Adrenal gland (tissue), 12 donors: ENCODE measurements around the gene LORICRIN. TPM values are rescaled to one million over a fixed set of nuclear protein-coding genes. Genes with fewer than 3 reads are reported as not detected.

Experiments used
- DNase-seq, 7 donors: peaks; one replicate each; pipeline ENCODE4 v3.0.0-alpha.2; 2019 to 2020
- H3K27ac ChIP-seq, 5 donors: fragments of 200-600 bp; sonication (generic) in 4 of 5; 1 replicate in 3 of 5; 2 replicates in 2 of 5; pipeline versions ENCODE4 v1.5.1 to v1.8.0; 2016 to 2020; ENCODE audit warnings: mild to moderate bottlenecking in 1 of 5
- H3K27me3 ChIP-seq: fragments of 200-600 bp; 2 replicates; pipeline ENCODE4 v1.8.0; 2021
- H3K36me3 ChIP-seq, 2 donors: fragments of 200-600 bp; replicated peaks in 1 of 2; 1 replicate in 1 of 2; 2 replicates in 1 of 2; pipeline versions ENCODE4 v1.5.1 to v1.8.0; 2018 to 2022
- H3K4me1 ChIP-seq, 2 donors: fragments of 200-600 bp; replicated peaks in 1 of 2; 1 replicate in 1 of 2; 2 replicates in 1 of 2; pipeline versions ENCODE4 v1.5.1 to v1.8.0; 2018 to 2021
- H3K4me3 ChIP-seq, 4 donors: fragments of 200-600 bp; sonication (generic) in 3 of 4; one replicate each; pipeline ENCODE4 v1.5.1; 2016 to 2018
- H3K9me3 ChIP-seq, 3 donors: fragments of 200-600 bp; sonication (generic) in 1 of 3; replicated peaks in 1 of 3; 1 replicate in 2 of 3; 2 replicates in 1 of 3; pipeline versions ENCODE4 v1.5.1 to v1.8.0; 2016 to 2021
- POLR2A ChIP-seq, 2 donors: fragments of 450-650 bp; IDR thresholded peaks; one replicate each; pipeline ENCODE4 v1.6.1; 2017; ENCODE audit warnings: antibody characterized with exemption in 2 of 2, mild to moderate bottlenecking in 2 of 2, moderate library complexity in 1 of 2
- WGBS, 4 donors: extraction: QIAGEN DNeasy Blood & Tissue Kit in 2 of 4; methylation state at CpG; one replicate each; pipeline versions ENCODE4 v1.1.5 to v1.1.7; 2013 to 2017; 5-methylcytosine and 5-hydroxymethylcytosine counted together
- intact Hi-C, 2 donors: fragments of 100-400 bp; cut with DNase I; formaldehyde crosslinking; loops; one replicate each; pipeline versions ENCODE4 v1.14.1 to v1.15.0; 2022 to 2023
- polyA plus RNA-seq, 3 donors: library from polyadenylated mRNA; stranded (reverse); fragments of 200-250 nt in 2 of 3; fragments of 350-450 nt in 1 of 3; fragmentation: Illumina TruSeq in 1 of 3; extraction: RNeasy Lipid Tissue Mini Kit (QIAGEN cat#74804) in 1 of 3; gene quantifications; one replicate each; pipeline ENCODE4 v1.2.3, GENCODE V29; 2013 to 2014
- total RNA-seq, 9 donors: library from RNA; depleted of rRNA in 4 of 9; stranded (reverse); fragments of >200 nt in 4 of 9; fragments of 120-200 nt in 1 of 9; fragmentation: NEBNext Ultra II Directional in 1 of 9; extraction: Animal tissue kit (Norgen Biotek cat#: 25700) in 1 of 9; gene quantifications; one replicate each; pipeline versions ENCODE4 v1.1.0 to v1.2.4, GENCODE V29; 2013 to 2023
- TF ChIP-seq, protein P1 (sequence below), 6 experiments: fragments of 450-650 bp in 4 of 6; fragments of 200-600 bp in 2 of 6; sonication (generic) in 1 of 6; IDR thresholded peaks; 1 replicate in 5 of 6; 2 replicates in 1 of 6; pipeline versions ENCODE4 v1.5.1 to v1.8.0; 2016 to 2021; ENCODE audit warnings: antibody characterized with exemption in 6 of 6, mild to moderate bottlenecking in 2 of 6, moderate library complexity in 1 of 6
- donor health status: healthy with polysubstance abuse.
- donor health status: Bipolar disorder and iron deficiency.
- donor health status: DM: yes; HTN: yes; CAD: no.
- donor health status: DM: no; HTN: no; CAD: no.
- donor health status: DM: no; HTN: no; CAD: no.
- donor health status: DM: yes; HTN: yes; CAD: no.

LORICRIN gene
- total and polyA plus RNA-seq, 12 donors, result not detected

DNA sequence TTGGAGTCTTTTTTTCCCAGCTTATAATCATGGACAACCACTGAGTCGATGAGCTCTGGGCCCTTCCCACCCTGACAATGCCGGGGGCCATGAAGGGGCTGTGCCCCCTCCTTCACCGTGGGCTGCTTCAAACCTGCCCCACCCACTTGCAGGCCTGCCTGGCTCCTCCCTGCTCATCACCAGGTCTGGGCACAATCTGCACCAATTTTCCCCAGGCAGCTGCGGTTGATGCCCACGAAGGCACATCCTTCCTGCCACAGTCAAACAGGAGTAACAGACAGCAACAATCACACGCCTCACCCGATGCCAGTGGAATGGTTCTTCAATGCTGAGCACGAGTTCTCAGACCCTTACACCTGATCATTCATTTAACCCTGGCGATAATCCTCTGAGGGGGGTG is 34.4 kb downstream of the LORICRIN start:
- intact Hi-C loops, result no loop called here
- no peak overlapping the region for H3K27ac ChIP-seq
- no peaks in the 10 kb centered on the region for H3K9me3 ChIP-seq
- DNase-seq, result no peak
- no peaks in the 10 kb centered on the region for H3K36me3 ChIP-seq
- TF ChIP-seq POLR2A (IDR thresholded peaks at IDR 0.05), result no peak
- TF ChIP-seq, protein P1, sequence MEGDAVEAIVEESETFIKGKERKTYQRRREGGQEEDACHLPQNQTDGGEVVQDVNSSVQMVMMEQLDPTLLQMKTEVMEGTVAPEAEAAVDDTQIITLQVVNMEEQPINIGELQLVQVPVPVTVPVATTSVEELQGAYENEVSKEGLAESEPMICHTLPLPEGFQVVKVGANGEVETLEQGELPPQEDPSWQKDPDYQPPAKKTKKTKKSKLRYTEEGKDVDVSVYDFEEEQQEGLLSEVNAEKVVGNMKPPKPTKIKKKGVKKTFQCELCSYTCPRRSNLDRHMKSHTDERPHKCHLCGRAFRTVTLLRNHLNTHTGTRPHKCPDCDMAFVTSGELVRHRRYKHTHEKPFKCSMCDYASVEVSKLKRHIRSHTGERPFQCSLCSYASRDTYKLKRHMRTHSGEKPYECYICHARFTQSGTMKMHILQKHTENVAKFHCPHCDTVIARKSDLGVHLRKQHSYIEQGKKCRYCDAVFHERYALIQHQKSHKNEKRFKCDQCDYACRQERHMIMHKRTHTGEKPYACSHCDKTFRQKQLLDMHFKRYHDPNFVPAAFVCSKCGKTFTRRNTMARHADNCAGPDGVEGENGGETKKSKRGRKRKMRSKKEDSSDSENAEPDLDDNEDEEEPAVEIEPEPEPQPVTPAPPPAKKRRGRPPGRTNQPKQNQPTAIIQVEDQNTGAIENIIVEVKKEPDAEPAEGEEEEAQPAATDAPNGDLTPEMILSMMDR (IDR thresholded peaks at IDR 0.05), result no peak
- no peak overlapping the region for H3K4me3 ChIP-seq
- no peaks in the 10 kb centered on the region for H3K4me1 ChIP-seq
- 62 to 66% (median 66%) methylated on average over 7 to 9 of the region's 9 CpGs for WGBS, 4 donors
- peaks cover 11% of the 10 kb centered on the region for H3K27me3 ChIP-seq

DNA sequence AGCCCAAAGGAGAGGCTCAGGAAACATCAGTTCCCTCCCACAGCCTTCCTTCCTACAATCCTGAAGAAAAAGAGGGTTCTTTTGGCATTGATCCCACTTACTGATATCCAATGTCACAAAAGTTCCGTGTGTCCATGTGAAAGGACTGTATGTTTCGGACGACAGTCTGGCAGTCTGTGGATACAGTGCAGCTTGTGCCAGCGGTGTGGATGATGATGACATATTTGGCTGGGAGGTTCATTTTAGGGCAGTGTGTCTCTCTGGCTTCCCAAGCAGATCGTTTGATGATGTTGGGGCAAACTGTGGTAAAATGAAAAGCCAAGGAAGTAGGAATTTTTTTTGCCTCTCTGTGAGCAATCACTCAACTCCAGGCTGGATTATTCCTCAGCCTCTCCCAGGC is 42.8 kb downstream of the LORICRIN start:
- WGBS, 4 donors, result 59 to 72% (median 68%) methylated on average over 5 of the region's 5 CpGs
- TF ChIP-seq POLR2A (IDR thresholded peaks at IDR 0.05), result no peak
- TF ChIP-seq, protein P1 (IDR thresholded peaks at IDR 0.05), result no peak
- intact Hi-C loops, result no loop called here
- Histone ChIP-seq H3K9me3 (no peaks in the 10 kb centered on the region), H3K4me1 (no peaks in the 10 kb centered on the region), H3K4me3 (no peak overlapping the region), H3K27ac (no peak overlapping the region), H3K36me3 (no peaks in the 10 kb centered on the region), H3K27me3 (peaks cover 8% of the 10 kb centered on the region)
- DNase-seq, result no peak

DNA sequence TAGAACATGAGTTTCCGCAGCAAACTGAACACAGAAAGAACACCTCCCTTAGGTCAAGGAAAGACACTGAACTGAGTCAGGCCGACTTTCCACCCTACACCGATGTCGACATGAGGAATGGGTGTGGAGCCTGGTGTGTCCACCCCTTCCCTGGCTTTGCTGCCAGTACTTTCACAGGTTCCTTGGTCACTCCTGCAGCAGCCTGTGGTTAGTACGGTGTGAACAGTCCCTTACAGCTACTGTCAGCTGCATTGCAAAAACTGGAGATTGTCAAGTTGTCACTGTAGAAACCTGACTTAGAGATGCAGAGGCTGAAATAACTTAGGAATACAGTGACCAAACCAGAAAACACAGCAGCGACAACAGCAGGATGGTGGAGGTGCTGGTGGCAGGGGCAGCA is 46.2 kb downstream of the LORICRIN start:
- Histone ChIP-seq H3K27ac (no peak overlapping the region), H3K27me3 (peaks cover 13% of the 10 kb centered on the region), H3K36me3 (no peaks in the 10 kb centered on the region), H3K4me3 (no peak overlapping the region), H3K9me3 (no peaks in the 10 kb centered on the region), H3K4me1 (no peaks in the 10 kb centered on the region)
- TF ChIP-seq, protein P1 (IDR thresholded peaks at IDR 0.05), result no peak
- TF ChIP-seq POLR2A (IDR thresholded peaks at IDR 0.05), result no peak
- intact Hi-C loops, result no loop called here
- WGBS, 4 donors, result 69 to 84% (median 71%) methylated on average over 6 of the region's 6 CpGs
- DNase-seq, result no peak

GRCh38 chr1:153306303-153307220 is 47.1 kb downstream of the LORICRIN start:
- Histone ChIP-seq H3K36me3 (no peaks in the 10 kb centered on the region), H3K27me3 (peaks cover 13% of the 10 kb centered on the region), H3K9me3 (no peaks in the 10 kb centered on the region), H3K4me1 (no peaks in the 10 kb centered on the region), H3K27ac (no peak overlapping the region), H3K4me3 (no peak overlapping the region)
- intact Hi-C loops, result no loop called here
- TF ChIP-seq, protein P1 (IDR thresholded peaks at IDR 0.05), result no peak
- TF ChIP-seq POLR2A (IDR thresholded peaks at IDR 0.05), result no peak
- 71 to 82% (median 75%) methylated on average over 22 of the region's 22 CpGs for WGBS, 4 donors
- DNase-seq, result no peak
